Karpas-422 (cell line): ENCODE results near the gene PSMG1. TPM values are rescaled to one million over a fixed set of nuclear protein-coding genes. Genes with fewer than 3 reads are reported as not detected.

ENCODE experiments used
- DNase-seq: peaks from one replicate; pipeline ENCODE4 v3.0.0-alpha.2; 2015
- H2AFZ ChIP-seq: fragments of 200-600 bp; sonication (generic); 2 replicates; pipeline ENCODE4 v1.6.1; 2014; ENCODE audit warnings: antibody characterized with exemption, low read length, mixed read lengths
- H3K27ac ChIP-seq: fragments of 200-600 bp; sonication (generic); 2 replicates; pipeline ENCODE4 v1.5.1; 2014; ENCODE audit warnings: mild to moderate bottlenecking, low read length, moderate library complexity
- H3K27me3 ChIP-seq: fragments of 200-600 bp; sonication (generic); 2 replicates; pipeline ENCODE4 v1.6.1; 2014; ENCODE audit warnings: low read length, mixed read lengths
- H3K36me3 ChIP-seq: fragments of 200-600 bp; sonication (generic); 2 replicates; pipeline ENCODE4 v1.6.1; 2014; ENCODE audit warnings: low read length, mixed read lengths; ENCODE audit not compliant: insufficient read depth
- H3K4me1 ChIP-seq: fragments of 200-600 bp; sonication (generic); 2 replicates; pipeline ENCODE4 v1.6.1; 2014; ENCODE audit warnings: mild to moderate bottlenecking, low read length, mixed read lengths
- H3K4me2 ChIP-seq: fragments of 200-600 bp; sonication (generic); 2 replicates; pipeline ENCODE4 v1.6.1; 2014; ENCODE audit warnings: low read length, low read depth, mild to moderate bottlenecking; ENCODE audit not compliant: poor library complexity, severe bottlenecking
- H3K4me3 ChIP-seq: fragments of 200-600 bp; sonication (generic); 2 replicates; pipeline ENCODE4 v1.5.1; 2014; ENCODE audit warnings: mild to moderate bottlenecking, antibody characterized with exemption, low read length, mixed read lengths
- H3K79me2 ChIP-seq: fragments of 200-600 bp; sonication (generic); 2 replicates; pipeline ENCODE4 v1.6.1; 2014; ENCODE audit warnings: mild to moderate bottlenecking, low read length, mixed read lengths
- H3K9ac ChIP-seq: fragments of 200-600 bp; sonication (generic); 2 replicates; pipeline ENCODE4 v1.6.0; 2014; ENCODE audit warnings: low read length
- H3K9me2 ChIP-seq: fragments of 200-600 bp; sonication (generic), shearing (Covaris generic); replicated peaks from 2 replicates; pipeline ENCODE4 v1.6.0; 2014; ENCODE audit warnings: mild to moderate bottlenecking, low read length, moderate library complexity; ENCODE audit not compliant: insufficient read depth
- H3K9me3 ChIP-seq: fragments of 300-700, 200-600 bp; sonication (generic); 2 replicates; pipeline ENCODE4 v1.6.1; 2014; ENCODE audit warnings: low read length, mixed read lengths
- H4K20me1 ChIP-seq: fragments of 200-600 bp; sonication (generic); 2 replicates; pipeline ENCODE4 v1.6.1; 2014; ENCODE audit warnings: mild to moderate bottlenecking, antibody characterized with exemption, low read length, low read depth; ENCODE audit not compliant: insufficient read depth
- total RNA-seq: library from RNA; depleted of rRNA; stranded (reverse); fragments of >200 nt; shearing (Covaris generic); gene quantifications from 2 replicates; pipeline ENCODE4 v1.2.3, GENCODE V29; 2014; ENCODE audit warnings: low replicate concordance

Gene PSMG1
- total RNA-seq, 1 experiment from 2014 or later, result 69.6 TPM

- H3K9me3 ChIP-seq, result no peaks in the 10 kb centered on the region
- no peak overlapping the region for H3K9ac ChIP-seq
- no peaks in the 10 kb centered on the region for H3K27me3 ChIP-seq
- H3K79me2 ChIP-seq, result peaks cover 68% of the 10 kb centered on the region
- H3K4me2 ChIP-seq, result no peak overlapping the region
- H3K4me3 ChIP-seq, result no peak overlapping the region
- H3K27ac ChIP-seq, result no peak overlapping the region
- no peaks in the 10 kb centered on the region for H3K9me2 ChIP-seq
- no peak overlapping the region for H2AFZ ChIP-seq
- no peak for DNase-seq
- H3K36me3 ChIP-seq, result peaks cover 81% of the 10 kb centered on the region
- no peaks in the 10 kb centered on the region for H4K20me1 ChIP-seq
- H3K4me1 ChIP-seq, result peaks cover 7% of the 10 kb centered on the region
Measured at GRCh38 chr21:39196838-39197237, 13.6 kb upstream of the PSMG1 start.

GRCh38 chr21:39196310-39196709 lies 13.1 kb upstream of the PSMG1 start:
- Histone ChIP-seq H3K4me1 (peaks cover 13% of the 10 kb centered on the region), H2AFZ (no peak overlapping the region), H3K4me2 (no peak overlapping the region), H3K79me2 (peaks cover 65% of the 10 kb centered on the region), H3K4me3 (no peak overlapping the region), H3K9me3 (no peaks in the 10 kb centered on the region), H4K20me1 (no peaks in the 10 kb centered on the region), H3K27ac (no peak overlapping the region), H3K9ac (no peak overlapping the region), H3K36me3 (peaks cover 77% of the 10 kb centered on the region), H3K27me3 (no peaks in the 10 kb centered on the region), H3K9me2 (no peaks in the 10 kb centered on the region)
- no peak for DNase-seq

DNA sequence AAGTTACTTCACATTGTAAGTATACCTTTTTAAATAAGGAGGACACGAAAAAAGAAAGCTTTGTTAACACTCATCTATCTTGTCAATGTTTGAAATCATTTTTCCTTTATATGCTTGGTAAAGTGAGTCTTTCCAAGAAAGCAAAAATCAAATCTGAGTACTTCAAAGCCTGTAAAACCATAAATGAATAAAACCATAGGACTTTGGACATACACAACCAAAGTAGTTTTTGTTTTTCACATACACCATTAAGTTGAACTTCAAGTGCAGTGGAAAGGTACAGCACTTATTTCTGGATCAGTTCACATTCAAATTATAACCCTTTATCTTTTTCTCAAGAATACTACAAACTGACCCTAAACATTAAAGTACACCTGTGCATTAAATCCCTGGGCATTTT lies 10.1 kb upstream of the PSMG1 start:
- Histone ChIP-seq H4K20me1 (no peaks in the 10 kb centered on the region), H2AFZ (no peak overlapping the region), H3K36me3 (peaks cover 59% of the 10 kb centered on the region), H3K27me3 (no peaks in the 10 kb centered on the region), H3K27ac (no peak overlapping the region), H3K9me3 (no peaks in the 10 kb centered on the region), H3K9ac (no peak overlapping the region), H3K79me2 (peaks cover 62% of the 10 kb centered on the region), H3K9me2 (no peaks in the 10 kb centered on the region), H3K4me1 (peaks cover 42% of the 10 kb centered on the region), H3K4me2 (no peak overlapping the region), H3K4me3 (no peak overlapping the region)
- DNase-seq, result no peak

GRCh38 chr21:39189857-39190604 lies 6.8 kb upstream of the PSMG1 start:
- no peaks in the 10 kb centered on the region for H3K9me3 ChIP-seq
- no peak for DNase-seq
- H3K4me1 ChIP-seq, result peaks cover 75% of the 10 kb centered on the region
- no peaks in the 10 kb centered on the region for H3K27me3 ChIP-seq
- peaks cover 35% of the 10 kb centered on the region; the same call in 1 of the 2 replicates for H3K36me3 ChIP-seq
- H3K27ac ChIP-seq, result peak overlapping the region; percentile 69
- no peaks in the 10 kb centered on the region for H3K9me2 ChIP-seq
- H3K79me2 ChIP-seq, result peaks cover 48% of the 10 kb centered on the region
- H3K4me3 ChIP-seq, result no peak overlapping the region
- H3K9ac ChIP-seq, result no peak overlapping the region
- no peaks in the 10 kb centered on the region for H4K20me1 ChIP-seq
- no peak overlapping the region for H2AFZ ChIP-seq
- no peak overlapping the region for H3K4me2 ChIP-seq

- no peak overlapping the region for H3K9ac ChIP-seq
- peak overlapping the region; percentile 69 for H3K27ac ChIP-seq
- H3K79me2 ChIP-seq, result peaks cover 38% of the 10 kb centered on the region
- peaks cover 81% of the 10 kb centered on the region for H3K4me1 ChIP-seq
- peaks cover 23% of the 10 kb centered on the region; the same call in 1 of the 2 replicates for H3K36me3 ChIP-seq
- no peaks in the 10 kb centered on the region for H3K9me3 ChIP-seq
- H3K4me2 ChIP-seq, result peak overlapping the region; percentile 27
- no peak overlapping the region for H2AFZ ChIP-seq
- no peak overlapping the region for H3K4me3 ChIP-seq
- peak; percentile 55 for DNase-seq
- H4K20me1 ChIP-seq, result no peaks in the 10 kb centered on the region
- no peaks in the 10 kb centered on the region for H3K9me2 ChIP-seq
- H3K27me3 ChIP-seq, result no peaks in the 10 kb centered on the region
Measured at GRCh38 chr21:39188521-39189139, 5.4 kb upstream of the PSMG1 start.

- H3K36me3 ChIP-seq, result peaks cover 10% of the 10 kb centered on the region; the same call in 1 of the 2 replicates
- no peaks in the 10 kb centered on the region for H3K27me3 ChIP-seq
- DNase-seq, result no peak
- H3K4me3 ChIP-seq, result no peak overlapping the region
- no peaks in the 10 kb centered on the region for H3K9me3 ChIP-seq
- H3K4me1 ChIP-seq, result peaks cover 79% of the 10 kb centered on the region
- no peak overlapping the region for H3K4me2 ChIP-seq
- no peak overlapping the region for H3K9ac ChIP-seq
- H3K9me2 ChIP-seq, result no peaks in the 10 kb centered on the region
- peak overlapping the region; percentile 87 for H3K27ac ChIP-seq
- peaks cover 38% of the 10 kb centered on the region for H3K79me2 ChIP-seq
- H4K20me1 ChIP-seq, result no peaks in the 10 kb centered on the region
- no peak overlapping the region for H2AFZ ChIP-seq
Measured at GRCh38 chr21:39187141-39187540, 3.9 kb upstream of the PSMG1 start.

GRCh38 chr21:39186676-39187075 lies 3.4 kb upstream of the PSMG1 start:
- Histone ChIP-seq H2AFZ (no peak overlapping the region), H3K79me2 (peaks cover 41% of the 10 kb centered on the region), H3K4me3 (no peak overlapping the region), H3K4me2 (peak overlapping the region; percentile 81), H3K4me1 (peaks cover 79% of the 10 kb centered on the region), H3K9ac (no peak overlapping the region), H4K20me1 (no peaks in the 10 kb centered on the region), H3K9me2 (no peaks in the 10 kb centered on the region), H3K27ac (peak overlapping the region; percentile 87; the same call in 1 of the 2 replicates), H3K27me3 (no peaks in the 10 kb centered on the region), H3K36me3 (peaks cover 7% of the 10 kb centered on the region; the same call in 1 of the 2 replicates), H3K9me3 (no peaks in the 10 kb centered on the region)
- DNase-seq, result no peak

- H3K4me3 ChIP-seq, result peak overlapping the region; percentile 92
- no peak overlapping the region for H2AFZ ChIP-seq
- no peak for DNase-seq
- no peaks in the 10 kb centered on the region for H4K20me1 ChIP-seq
- H3K4me1 ChIP-seq, result peaks cover 76% of the 10 kb centered on the region
- no peaks in the 10 kb centered on the region for H3K9me3 ChIP-seq
- no peaks in the 10 kb centered on the region for H3K27me3 ChIP-seq
- H3K27ac ChIP-seq, result peak overlapping the region; percentile 87
- H3K9ac ChIP-seq, result peak overlapping the region; percentile 92
- peaks cover 56% of the 10 kb centered on the region for H3K79me2 ChIP-seq
- peaks cover 11% of the 10 kb centered on the region; the same call in 1 of the 2 replicates for H3K36me3 ChIP-seq
- H3K4me2 ChIP-seq, result peak overlapping the region; percentile 81
- no peaks in the 10 kb centered on the region for H3K9me2 ChIP-seq
Measured at GRCh38 chr21:39185157-39185556, 1.9 kb upstream of the PSMG1 start.
